Skeletal muscle satellite cell (primary cell): ENCODE data around the gene PGM5.

Experiments used
- H3K27me3 ChIP-seq: 2 replicates; pipeline ENCODE4 v1.7.0; 2013; ENCODE audit warnings: low read length; ENCODE audit not compliant: control insufficient read depth, insufficient read depth
- H3K36me3 ChIP-seq: 2 replicates; pipeline ENCODE4 v1.7.0; 2013; ENCODE audit warnings: mild to moderate bottlenecking, control low read depth, low read length; ENCODE audit not compliant: insufficient read depth
- H3K4me1 ChIP-seq: 2 replicates; pipeline ENCODE4 v1.7.0; 2013; ENCODE audit warnings: low read length; ENCODE audit not compliant: control insufficient read depth, insufficient read depth
- H3K4me2 ChIP-seq: 2 replicates; pipeline ENCODE4 v1.7.0; 2013; ENCODE audit warnings: mild to moderate bottlenecking, low read length
- H3K4me3 ChIP-seq: 2 replicates; pipeline ENCODE4 v1.7.0; 2013; ENCODE audit warnings: low read length
- H3K9ac ChIP-seq: 2 replicates; pipeline ENCODE4 v1.7.0; 2013; ENCODE audit warnings: mild to moderate bottlenecking, low read depth, low read length, moderate library complexity
- H3K9me3 ChIP-seq: replicated peaks from 2 replicates; pipeline ENCODE4 v1.7.0; 2013; ENCODE audit warnings: mild to moderate bottlenecking, control low read depth, low read length

PGM5 gene

DNA sequence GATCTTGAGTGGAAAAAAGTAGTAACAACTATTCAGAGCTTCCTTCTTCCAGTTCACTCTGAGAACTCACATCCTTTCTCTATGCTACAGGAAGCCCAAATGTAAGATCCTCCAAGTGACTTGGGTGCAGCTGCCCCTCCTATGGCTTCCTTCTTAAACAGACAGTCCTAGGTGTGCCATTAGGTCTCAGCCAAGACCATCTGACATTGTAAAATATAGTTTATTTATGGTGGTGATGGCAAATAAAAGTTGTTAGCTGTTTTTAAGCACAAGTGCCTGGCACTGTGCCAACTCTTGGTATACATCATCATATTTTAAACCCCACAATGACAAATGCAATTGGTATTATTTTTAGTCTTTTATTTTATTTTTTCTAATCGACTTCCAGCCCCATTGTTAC, 126.1 kb downstream of the PGM5 start:
- Histone ChIP-seq H3K4me3 (no peak overlapping the region), H3K9me3 (no peaks in the 10 kb centered on the region), H3K27me3 (no peaks in the 10 kb centered on the region), H3K4me2 (no peak overlapping the region), H3K4me1 (no peaks in the 10 kb centered on the region), H3K9ac (no peak overlapping the region), H3K36me3 (no peaks in the 10 kb centered on the region)

DNA sequence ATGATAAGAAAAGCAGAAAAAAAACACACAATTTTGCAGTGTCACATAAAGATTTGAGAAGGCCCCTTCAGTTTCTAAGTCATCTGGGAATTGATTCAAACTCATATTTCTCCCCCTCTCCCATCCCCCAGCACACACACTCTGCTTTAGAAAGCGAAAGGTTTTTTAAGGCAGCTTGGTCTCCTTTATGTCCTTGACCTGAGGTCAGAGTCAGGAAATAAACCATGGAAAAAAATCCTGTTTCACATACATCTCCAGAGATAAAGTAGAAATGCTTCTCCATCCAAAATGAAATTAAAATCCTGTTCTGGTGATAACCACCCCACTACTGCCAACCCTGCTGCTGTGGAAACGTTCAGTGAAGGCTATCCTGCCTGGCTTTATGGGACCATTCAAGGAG, 131.7 kb downstream of the PGM5 start:
- H3K9me3 ChIP-seq: no peaks in the 10 kb centered on the region
- no peak overlapping the region for H3K9ac ChIP-seq
- no peaks in the 10 kb centered on the region for H3K36me3 ChIP-seq
- no peak overlapping the region for H3K4me3 ChIP-seq
- no peaks in the 10 kb centered on the region for H3K27me3 ChIP-seq
- no peaks in the 10 kb centered on the region for H3K4me1 ChIP-seq
- no peak overlapping the region for H3K4me2 ChIP-seq

DNA sequence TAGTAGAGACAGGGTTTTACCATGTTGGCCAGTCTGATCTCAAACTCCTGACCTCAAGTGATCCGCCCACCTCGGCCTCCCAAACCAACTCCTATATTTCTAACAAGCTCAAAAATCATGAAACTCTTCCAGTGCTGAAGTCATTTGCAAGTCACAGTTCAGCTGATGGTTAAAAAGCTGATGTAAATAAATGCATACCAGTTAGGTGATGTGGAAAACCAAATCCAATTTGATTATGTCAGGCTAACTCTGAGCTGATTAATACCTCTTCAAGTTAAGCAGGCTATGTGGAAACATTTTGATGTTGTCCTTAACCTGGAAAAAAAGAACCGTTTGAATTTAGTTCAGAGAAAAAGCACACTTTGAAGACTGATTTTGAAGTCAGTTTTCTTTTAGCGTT, 133.2 kb downstream of the PGM5 start:
- H3K36me3 ChIP-seq: no peaks in the 10 kb centered on the region

DNA sequence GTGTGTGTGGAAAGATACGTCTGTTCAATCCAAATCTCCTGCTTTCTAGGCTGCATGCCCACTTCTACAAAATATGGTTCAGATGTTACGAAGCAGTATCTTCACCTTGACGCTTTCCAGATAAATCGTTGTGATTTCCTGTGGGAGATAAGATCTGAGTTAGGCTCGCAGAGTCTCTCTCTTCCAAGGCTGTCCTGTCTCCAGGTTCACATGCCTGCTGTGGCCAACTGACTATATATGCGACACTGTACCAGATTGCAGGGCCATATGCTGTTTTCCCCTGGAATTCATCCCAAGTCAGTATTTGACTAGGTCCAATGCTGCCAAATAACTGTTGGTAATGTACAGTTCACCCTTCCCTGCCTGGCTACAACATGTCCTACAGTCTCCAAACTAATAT, 136.4 kb downstream of the PGM5 start:
- H3K4me2 ChIP-seq: no peak overlapping the region
- H3K4me1 ChIP-seq: no peaks in the 10 kb centered on the region
- no peak overlapping the region for H3K4me3 ChIP-seq
- no peaks in the 10 kb centered on the region for H3K36me3 ChIP-seq
- no peak overlapping the region for H3K9ac ChIP-seq
- H3K27me3 ChIP-seq: no peaks in the 10 kb centered on the region
- no peaks in the 10 kb centered on the region for H3K9me3 ChIP-seq

More for the DNA sequence above, 133.2 kb downstream of the PGM5 start:
- Histone ChIP-seq H3K4me2 (no peak overlapping the region), H3K9me3 (no peaks in the 10 kb centered on the region), H3K4me3 (no peak overlapping the region), H3K9ac (no peak overlapping the region), H3K4me1 (no peaks in the 10 kb centered on the region), H3K27me3 (no peaks in the 10 kb centered on the region)

DNA sequence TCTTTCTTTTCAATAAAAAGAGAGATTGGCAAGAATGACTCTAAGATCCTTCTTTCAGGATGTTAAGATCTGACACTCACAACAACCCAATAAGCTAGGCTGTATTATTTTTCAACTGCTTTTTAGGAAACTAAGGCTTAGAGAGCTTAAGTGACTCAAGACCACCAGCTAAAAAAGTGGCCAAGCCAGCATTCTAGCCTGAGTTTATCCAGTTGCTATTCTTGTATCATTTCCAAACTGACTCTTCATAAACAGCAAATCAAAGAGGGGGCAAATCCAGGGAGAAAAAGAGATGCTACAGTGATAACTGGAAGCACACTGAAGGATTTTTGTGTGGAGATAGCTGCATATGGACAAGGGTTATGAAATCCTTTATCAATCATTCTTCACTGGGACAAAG, 137.1 kb downstream of the PGM5 start:
- Histone ChIP-seq H3K27me3 (no peaks in the 10 kb centered on the region), H3K4me1 (no peaks in the 10 kb centered on the region), H3K4me2 (no peak overlapping the region), H3K9me3 (no peaks in the 10 kb centered on the region), H3K9ac (no peak overlapping the region), H3K36me3 (no peaks in the 10 kb centered on the region), H3K4me3 (no peak overlapping the region)

DNA sequence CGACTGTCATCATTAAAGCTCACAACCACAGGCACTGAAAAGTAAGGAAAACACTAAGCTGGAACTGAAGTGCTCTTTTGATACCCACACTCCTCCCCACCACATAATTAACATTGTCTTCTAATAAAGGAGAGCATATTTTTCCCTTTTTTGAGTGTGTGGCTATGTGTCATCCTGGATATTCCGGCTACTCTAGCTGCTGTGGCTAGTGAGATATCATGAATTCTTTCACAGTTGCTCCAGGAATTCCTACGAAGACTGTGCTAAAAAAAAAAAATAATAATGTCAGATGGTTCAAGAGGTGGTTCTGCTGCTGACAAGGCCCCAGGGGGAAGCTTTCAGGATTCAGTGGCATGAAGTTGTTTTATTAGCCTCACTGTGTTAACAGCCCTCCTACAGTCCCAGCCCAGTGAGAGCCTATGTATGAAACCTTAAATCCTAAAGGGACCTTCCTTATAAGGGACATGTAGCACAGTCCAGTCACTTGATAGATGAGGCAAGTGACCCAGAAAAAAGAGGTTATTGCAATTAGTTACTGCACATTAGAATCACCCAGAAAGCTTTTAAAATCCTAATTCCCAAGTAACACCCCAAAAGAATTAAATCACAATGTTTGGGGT, 137.7 kb downstream of the PGM5 start:
- Histone ChIP-seq H3K4me3 (no peak overlapping the region), H3K4me2 (no peak overlapping the region), H3K4me1 (no peaks in the 10 kb centered on the region), H3K9ac (no peak overlapping the region), H3K36me3 (no peaks in the 10 kb centered on the region), H3K9me3 (no peaks in the 10 kb centered on the region), H3K27me3 (no peaks in the 10 kb centered on the region)

DNA sequence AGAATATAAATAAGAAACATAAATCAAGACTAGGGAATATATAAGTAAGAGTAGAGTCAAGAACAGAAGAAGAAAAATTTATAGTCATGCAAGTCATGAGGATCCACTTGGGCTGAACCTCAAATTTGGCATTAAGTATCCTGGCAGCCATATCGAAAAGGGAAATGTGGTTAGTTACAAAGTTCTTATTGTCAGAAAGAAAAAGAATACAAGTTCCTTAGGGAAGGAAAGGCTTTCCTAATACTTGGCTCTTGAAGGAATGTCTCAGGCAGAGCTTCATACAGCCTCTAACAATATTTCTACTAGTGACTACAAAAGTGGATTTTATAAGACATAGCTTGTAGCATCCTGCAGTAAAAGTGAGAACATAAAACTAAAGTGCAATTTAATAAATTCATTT, 138.8 kb downstream of the PGM5 start:
- no peaks in the 10 kb centered on the region for H3K36me3 ChIP-seq
- H3K27me3 ChIP-seq: no peaks in the 10 kb centered on the region
- no peaks in the 10 kb centered on the region for H3K4me1 ChIP-seq
- no peak overlapping the region for H3K4me2 ChIP-seq
- H3K4me3 ChIP-seq: no peak overlapping the region
- H3K9ac ChIP-seq: no peak overlapping the region
- no peaks in the 10 kb centered on the region for H3K9me3 ChIP-seq

DNA sequence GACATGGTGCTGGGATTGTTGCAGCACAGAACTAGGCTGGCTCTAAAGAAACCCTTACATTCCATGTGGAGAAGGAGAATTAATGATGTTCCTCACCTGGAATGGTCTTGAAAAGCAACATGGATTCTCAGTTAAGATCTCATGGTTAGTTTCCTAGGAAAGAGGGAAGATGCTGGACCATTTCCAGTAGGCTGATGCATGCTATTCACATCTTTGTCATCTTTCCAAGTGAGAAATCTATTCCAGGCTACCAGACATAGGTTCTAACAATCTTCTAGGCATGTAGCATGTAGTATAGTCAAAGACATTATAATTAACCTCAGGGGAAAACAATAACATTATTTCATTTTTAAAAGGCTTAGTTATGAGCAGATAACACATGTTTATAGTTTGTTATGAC, 139.9 kb downstream of the PGM5 start:
- H3K4me2 ChIP-seq: no peak overlapping the region
- H3K36me3 ChIP-seq: no peaks in the 10 kb centered on the region
- H3K9ac ChIP-seq: no peak overlapping the region
- H3K4me1 ChIP-seq: no peaks in the 10 kb centered on the region
- no peaks in the 10 kb centered on the region for H3K27me3 ChIP-seq
- H3K9me3 ChIP-seq: no peaks in the 10 kb centered on the region
- H3K4me3 ChIP-seq: no peak overlapping the region

DNA sequence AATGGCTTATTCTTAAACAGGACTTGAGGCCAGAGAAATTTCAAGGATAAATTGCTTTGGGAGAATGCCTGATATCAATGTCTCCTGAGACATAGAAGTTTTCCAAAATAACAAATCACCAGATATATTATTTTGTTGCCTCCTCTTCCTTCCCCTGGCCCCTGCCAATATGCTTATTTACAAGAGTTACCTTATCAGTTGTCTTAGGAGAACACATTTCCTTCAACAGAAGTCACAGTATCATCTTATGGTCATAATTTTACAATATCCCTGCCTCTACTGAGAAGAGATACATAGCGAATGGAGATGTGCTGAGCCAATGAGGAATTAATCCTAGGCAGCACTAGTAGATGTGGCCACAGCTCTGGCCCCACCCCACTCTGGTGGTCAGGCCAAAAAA, 141.2 kb downstream of the PGM5 start:
- Histone ChIP-seq H3K4me1 (no peaks in the 10 kb centered on the region), H3K4me2 (no peak overlapping the region), H3K36me3 (no peaks in the 10 kb centered on the region), H3K4me3 (no peak overlapping the region), H3K9ac (no peak overlapping the region), H3K27me3 (no peaks in the 10 kb centered on the region), H3K9me3 (no peaks in the 10 kb centered on the region)

DNA sequence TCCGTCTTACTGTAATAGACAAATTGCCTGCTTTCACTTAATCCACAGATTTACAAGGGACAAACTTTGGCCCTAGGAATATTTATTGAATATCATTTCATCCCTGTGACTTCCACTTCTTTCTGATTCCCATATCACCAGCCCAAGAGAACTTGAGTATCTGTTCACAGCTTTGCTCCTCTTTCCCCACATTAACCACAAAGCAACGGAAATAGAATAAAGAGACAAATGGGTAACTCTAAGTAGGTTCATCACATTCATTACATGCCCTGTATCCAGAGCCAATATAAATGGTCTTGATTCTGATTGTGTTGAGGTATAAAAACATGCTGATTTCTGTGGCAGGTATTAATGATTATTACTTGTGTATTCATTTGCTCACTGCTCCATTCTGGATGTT, 142.4 kb downstream of the PGM5 start:
- Histone ChIP-seq H3K27me3 (no peaks in the 10 kb centered on the region), H3K9me3 (no peaks in the 10 kb centered on the region), H3K36me3 (no peaks in the 10 kb centered on the region), H3K4me1 (no peaks in the 10 kb centered on the region), H3K9ac (no peak overlapping the region), H3K4me2 (no peak overlapping the region), H3K4me3 (no peak overlapping the region)

DNA sequence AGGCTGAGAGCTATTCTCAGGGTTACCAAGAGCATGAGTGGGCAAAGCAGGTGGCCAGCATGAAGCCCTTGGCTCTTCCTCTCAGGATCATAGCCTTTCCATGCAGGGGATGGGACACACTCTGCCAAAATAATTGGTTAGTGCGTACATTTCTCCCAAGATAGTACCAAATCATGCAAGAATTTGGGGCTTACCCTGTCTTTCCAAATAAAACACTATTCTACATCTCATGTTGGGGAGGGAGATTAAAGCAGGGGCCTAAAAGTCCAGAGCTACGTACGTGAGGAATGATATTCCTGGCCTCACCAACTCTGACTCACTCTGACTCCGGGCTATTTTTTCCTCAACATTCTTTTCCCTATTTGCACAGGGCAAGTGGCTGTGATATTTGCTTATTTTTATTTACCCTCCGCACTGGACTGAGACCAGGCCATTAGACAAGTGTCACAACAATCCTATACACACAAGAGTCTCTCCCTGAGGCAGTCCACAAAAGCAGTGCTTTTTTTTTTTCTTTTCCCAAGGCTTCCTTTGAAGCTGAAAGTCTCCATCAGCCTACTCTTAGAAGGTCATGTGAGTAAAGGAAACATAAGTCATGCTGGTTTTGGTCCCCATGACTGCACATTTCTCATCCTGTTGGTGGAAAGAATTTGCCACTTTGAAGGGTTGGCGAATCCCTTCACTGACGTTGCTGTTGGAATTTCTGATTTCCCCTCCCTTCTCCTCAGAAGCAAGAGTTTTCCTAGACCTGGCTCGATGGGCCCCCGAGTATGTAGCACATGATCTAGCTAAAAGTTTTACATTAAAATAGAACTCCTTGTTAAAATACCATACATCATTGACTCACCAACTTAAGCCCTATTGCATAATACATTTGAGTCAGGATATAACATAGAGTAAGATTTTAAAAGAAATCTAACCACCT, 144.3 kb downstream of the PGM5 start:
- Histone ChIP-seq H3K27me3 (no peaks in the 10 kb centered on the region), H3K4me3 (no peak overlapping the region), H3K9me3 (no peaks in the 10 kb centered on the region), H3K9ac (no peak overlapping the region), H3K4me2 (no peak overlapping the region), H3K36me3 (no peaks in the 10 kb centered on the region), H3K4me1 (no peaks in the 10 kb centered on the region)

DNA sequence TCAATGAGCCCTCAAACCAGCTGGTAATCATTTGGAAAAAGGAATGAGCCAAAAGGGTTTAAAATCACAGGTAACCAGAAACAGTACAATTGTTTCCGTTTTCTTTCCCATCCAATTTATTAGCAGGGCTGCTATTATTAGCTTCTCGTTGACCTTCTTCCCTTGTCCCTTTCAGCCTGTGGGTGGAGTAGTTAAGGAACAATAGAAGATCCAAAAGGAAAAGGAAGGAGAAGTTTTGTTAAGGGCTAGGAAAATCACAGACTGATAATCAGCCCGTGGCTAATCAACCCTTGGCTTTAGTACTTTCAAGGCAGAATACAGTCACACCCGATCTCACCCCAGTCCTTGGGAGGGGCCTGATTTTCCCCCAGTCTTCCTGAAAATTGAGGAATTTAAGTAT, 145.9 kb downstream of the PGM5 start:
- Histone ChIP-seq H3K4me3 (no peak overlapping the region), H3K27me3 (no peaks in the 10 kb centered on the region), H3K9me3 (no peaks in the 10 kb centered on the region), H3K4me1 (no peaks in the 10 kb centered on the region), H3K4me2 (no peak overlapping the region), H3K36me3 (no peaks in the 10 kb centered on the region), H3K9ac (no peak overlapping the region)
